PC-3 (cell line): Measurements from ENCODE around the gene SNAPC3. TPM values are rescaled to one million over a fixed set of nuclear protein-coding genes. Genes with fewer than 3 reads are reported as not detected.
"Not testable (repeated sequence)": the region's sequence is repeated elsewhere in the genome, so short reads cannot be mapped to it uniquely, and the experiment has no call there.

Experiments
- ATAC-seq: fragments of 200-7000 bp; cut with Tn5 transposase; 2 replicates; pipeline ENCODE4 v1.9.1; 2020; ENCODE audit warnings: mild to moderate bottlenecking, moderate library complexity
- BruUV-seq: library from RNA; stranded (reverse); fragments of 400-500 nt; replicated peaks from 2 replicates; lab custom pipeline; 2021; lab: Mats Ljungman, UMichigan
- CTCF ChIA-PET: fragments of 300-600 bp; sonication (Branson Sonifier 250); formaldehyde crosslinking; loops from one replicate; lab custom pipeline; 2022; ENCODE audit warnings: antibody characterized with exemption; lab: Charles Lee
- POLR2A ChIA-PET: fragments of 300-600 bp; sonication (Branson Sonifier 250); formaldehyde crosslinking; loops from one replicate; lab custom pipeline; 2022; ENCODE audit warnings: antibody characterized with exemption; ENCODE audit not compliant: unreplicated experiment; lab: Charles Lee
- DNase-seq: peaks from one replicate; pipeline ENCODE4 v3.0.0-alpha.2; 2015
- H2AFZ ChIP-seq: fragments of 300-600 bp; sonication (generic); 2 replicates; pipeline ENCODE4 v1.6.0; 2016; ENCODE audit warnings: antibody characterized with exemption, low read length
- H3F3A ChIP-seq: fragments of 300-600 bp; sonication (generic); one replicate; pipeline ENCODE4 v1.6.0; 2017; ENCODE audit warnings: antibody characterized with exemption, low read length, control low read depth, mild to moderate bottlenecking; ENCODE audit not compliant: unreplicated experiment
- H3K27ac ChIP-seq: fragments of 300-600 bp; sonication (generic); 2 replicates; pipeline ENCODE4 v1.5.1; 2016; ENCODE audit warnings: mild to moderate bottlenecking, low read length
- H3K27me3 ChIP-seq: fragments of 300-600 bp; sonication (generic); 2 replicates; pipeline ENCODE4 v1.6.1; 2016; ENCODE audit warnings: low read length, mixed read lengths
- H3K36me3 ChIP-seq: fragments of 300-600 bp; sonication (generic); 2 replicates; pipeline ENCODE4 v1.6.1; 2016; ENCODE audit warnings: low read depth, mixed run types, low read length, mixed read lengths
- H3K4me1 ChIP-seq: fragments of 300-600 bp; sonication (generic); 2 replicates; pipeline ENCODE4 v1.5.1; 2016; ENCODE audit warnings: low read length; ENCODE audit not compliant: insufficient read depth
- H3K4me2 ChIP-seq: fragments of 300-600 bp; sonication (generic); 2 replicates; pipeline ENCODE4 v1.6.0; 2016; ENCODE audit warnings: low read length
- H3K4me3 ChIP-seq: fragments of 300-600 bp; sonication (generic); 2 replicates; pipeline ENCODE4 v1.5.1; 2016; ENCODE audit warnings: mild to moderate bottlenecking, low read length, mixed read lengths
- H3K79me2 ChIP-seq: fragments of 300-600 bp; sonication (generic); 2 replicates; pipeline ENCODE4 v1.6.1; 2017; ENCODE audit warnings: low read length, mixed read lengths
- H3K9ac ChIP-seq: fragments of 300-600 bp; sonication (generic); 2 replicates; pipeline ENCODE4 v1.6.0; 2016; ENCODE audit warnings: mild to moderate bottlenecking, low read length
- H3K9me2 ChIP-seq: fragments of 300-600 bp; sonication (generic); replicated peaks from 2 replicates; pipeline ENCODE4 v1.6.1; 2016; ENCODE audit warnings: mixed run types, low read length, mixed read lengths
- H3K9me3 ChIP-seq: fragments of 300-600 bp; sonication (generic); 2 replicates; pipeline ENCODE4 v1.6.1; 2016; ENCODE audit warnings: low read length, mixed read lengths
- H4K20me1 ChIP-seq: fragments of 300-600 bp; sonication (generic); 2 replicates; pipeline ENCODE4 v1.6.1; 2016; ENCODE audit warnings: low read length, mixed read lengths
- EZH2 ChIP-seq: fragments of 300-600 bp; sonication (generic); IDR thresholded peaks from one replicate; pipeline ENCODE4 v1.6.1; 2017; ENCODE audit warnings: antibody characterized with exemption, mild to moderate bottlenecking, low read length; ENCODE audit not compliant: unreplicated experiment
- EZH2phosphoT487 ChIP-seq: fragments of 300-600 bp; sonication (generic); IDR thresholded peaks from 2 replicates; pipeline ENCODE4 v1.6.1; 2018; ENCODE audit warnings: mild to moderate bottlenecking, antibody characterized with exemption, low read length, borderline replicate concordance
- intact Hi-C: fragments of 100-400 bp; cut with micrococcal nuclease; formaldehyde crosslinking; loops from 2 replicates; pipeline ENCODE4 v1.9.0; 2023
- total RNA-seq: library from RNA; depleted of rRNA; stranded (reverse); fragments of >200 nt; gene quantifications from 2 replicates; pipeline ENCODE4 v1.2.3, GENCODE V29; 2014
- TF ChIP-seq, protein P1 (sequence below): fragments of 300-600 bp; sonication (generic); conservative IDR thresholded peaks from 2 replicates; pipeline ENCODE4 v1.5.1; 2017; ENCODE audit warnings: antibody characterized with exemption, low read depth, mild to moderate bottlenecking, low read length

SNAPC3 gene
- total RNA-seq, 1 experiment from 2014 or later, result 25.4 TPM

DNA sequence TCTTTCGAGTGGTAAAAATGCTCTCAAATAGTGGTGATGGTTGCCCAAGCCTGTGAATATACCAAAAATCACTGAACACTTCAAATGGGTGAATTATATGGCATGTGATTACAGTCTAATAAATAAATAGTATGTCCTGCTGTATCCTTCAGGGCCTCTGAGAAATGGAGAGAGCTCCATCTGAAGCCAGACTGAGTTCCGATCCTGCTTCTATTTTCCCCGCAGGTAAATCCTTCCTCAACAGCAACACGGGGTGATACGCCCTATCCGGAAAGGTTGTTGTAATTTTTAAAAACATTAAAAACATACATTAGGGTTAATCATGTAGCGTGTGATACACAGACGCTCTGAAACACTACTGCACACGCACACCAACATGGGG is 695 bp upstream of the SNAPC3 start:
- Histone ChIP-seq H3K27ac (peak overlapping the region; percentile 48), H3K4me3 (peak overlapping the region; percentile 94), H2AFZ (peak overlapping the region; percentile 98), H3K27me3 (no peaks in the 10 kb centered on the region), H3K4me2 (peak overlapping the region; percentile 79), H3K9me3 (no peaks in the 10 kb centered on the region), H3F3A (no peaks in the 10 kb centered on the region), H3K4me1 (peaks cover 16% of the 10 kb centered on the region), H3K36me3 (peaks cover 21% of the 10 kb centered on the region; the same call in 1 of the 2 replicates), H4K20me1 (no peaks in the 10 kb centered on the region), H3K79me2 (peaks cover 40% of the 10 kb centered on the region), H3K9me2 (no peaks in the 10 kb centered on the region), H3K9ac (peak overlapping the region; percentile 92)
- DNase-seq (peak; percentile 1), ATAC-seq (no peak)
- TF ChIP-seq EZH2, result no peak
- TF ChIP-seq, protein P1, sequence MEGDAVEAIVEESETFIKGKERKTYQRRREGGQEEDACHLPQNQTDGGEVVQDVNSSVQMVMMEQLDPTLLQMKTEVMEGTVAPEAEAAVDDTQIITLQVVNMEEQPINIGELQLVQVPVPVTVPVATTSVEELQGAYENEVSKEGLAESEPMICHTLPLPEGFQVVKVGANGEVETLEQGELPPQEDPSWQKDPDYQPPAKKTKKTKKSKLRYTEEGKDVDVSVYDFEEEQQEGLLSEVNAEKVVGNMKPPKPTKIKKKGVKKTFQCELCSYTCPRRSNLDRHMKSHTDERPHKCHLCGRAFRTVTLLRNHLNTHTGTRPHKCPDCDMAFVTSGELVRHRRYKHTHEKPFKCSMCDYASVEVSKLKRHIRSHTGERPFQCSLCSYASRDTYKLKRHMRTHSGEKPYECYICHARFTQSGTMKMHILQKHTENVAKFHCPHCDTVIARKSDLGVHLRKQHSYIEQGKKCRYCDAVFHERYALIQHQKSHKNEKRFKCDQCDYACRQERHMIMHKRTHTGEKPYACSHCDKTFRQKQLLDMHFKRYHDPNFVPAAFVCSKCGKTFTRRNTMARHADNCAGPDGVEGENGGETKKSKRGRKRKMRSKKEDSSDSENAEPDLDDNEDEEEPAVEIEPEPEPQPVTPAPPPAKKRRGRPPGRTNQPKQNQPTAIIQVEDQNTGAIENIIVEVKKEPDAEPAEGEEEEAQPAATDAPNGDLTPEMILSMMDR, result no peak
- TF ChIP-seq EZH2phosphoT487, result no peak
- ChIA-PET CTCF (no interaction called here), POLR2A (no interaction called here)
- TSS peak; percentile 92 for BruUV-seq
- intact Hi-C loops, result loop anchor here (2.0 to 5.0 kb wide), 2 partner anchors 115 to 185 kb away; partner anchors contain the start of gene TTC39B

DNA sequence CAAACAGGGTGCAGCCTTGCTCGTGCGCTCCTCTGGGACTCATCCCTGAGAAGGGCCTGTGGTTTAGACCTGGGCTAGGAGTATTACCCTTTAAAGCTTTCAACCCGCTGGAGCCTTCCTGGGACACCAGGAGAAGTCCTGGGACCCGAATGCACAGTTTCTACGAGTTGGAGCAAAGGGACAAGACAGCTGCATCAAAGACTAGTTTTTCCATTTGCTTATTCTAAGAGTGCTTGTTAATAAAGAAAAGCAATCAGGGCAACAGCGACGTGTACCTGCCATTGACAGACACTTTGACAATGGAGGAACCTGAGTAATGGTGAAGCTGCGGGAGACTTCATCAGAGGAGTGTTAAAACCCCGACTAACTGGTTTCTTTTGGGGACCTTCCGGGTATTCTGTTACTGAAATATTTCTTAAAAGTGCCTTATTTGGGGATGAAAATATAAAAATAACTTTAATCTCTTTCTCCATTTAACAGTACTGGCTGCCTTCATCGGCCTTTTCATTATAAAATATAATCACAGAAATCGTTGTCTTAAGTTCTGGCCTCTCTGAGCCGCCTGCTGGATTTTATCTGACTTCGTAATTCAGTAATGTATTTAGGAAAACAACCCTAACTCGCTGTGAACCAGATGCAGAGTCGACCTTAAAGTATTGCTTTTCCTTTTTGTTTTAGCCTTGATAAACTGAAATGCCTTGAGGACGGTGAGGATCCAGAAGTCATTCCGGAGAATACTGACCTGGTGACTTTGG is 732 bp downstream of the SNAPC3 start:
- ChIA-PET CTCF (no interaction called here), POLR2A (no interaction called here)
- intact Hi-C loops, result loop anchor here (2.0 to 5.0 kb wide), 2 partner anchors 117 to 184 kb away; partner anchors contain the start of gene TTC39B
- Histone ChIP-seq H3K79me2 (peaks cover 40% of the 10 kb centered on the region), H3K4me2 (peak overlapping the region; percentile 79), H3K27ac (no peak overlapping the region), H3K36me3 (peaks cover 21% of the 10 kb centered on the region; the same call in 1 of the 2 replicates), H3K9ac (peak overlapping the region; percentile 92), H2AFZ (peak overlapping the region; percentile 84), H3K4me1 (peaks cover 16% of the 10 kb centered on the region), H3F3A (no peaks in the 10 kb centered on the region), H3K9me2 (no peaks in the 10 kb centered on the region), H4K20me1 (no peaks in the 10 kb centered on the region), H3K27me3 (no peaks in the 10 kb centered on the region), H3K9me3 (no peaks in the 10 kb centered on the region), H3K4me3 (peak overlapping the region; percentile 94)
- TF ChIP-seq, protein P1, result peak; percentile 32; the same call in 1 of the 2 replicates
- TF ChIP-seq EZH2phosphoT487, result no peak
- peak; percentile 27 for DNase-seq
- BruUV-seq, result no TSS peak
- ATAC-seq, result peak; percentile 24

DNA sequence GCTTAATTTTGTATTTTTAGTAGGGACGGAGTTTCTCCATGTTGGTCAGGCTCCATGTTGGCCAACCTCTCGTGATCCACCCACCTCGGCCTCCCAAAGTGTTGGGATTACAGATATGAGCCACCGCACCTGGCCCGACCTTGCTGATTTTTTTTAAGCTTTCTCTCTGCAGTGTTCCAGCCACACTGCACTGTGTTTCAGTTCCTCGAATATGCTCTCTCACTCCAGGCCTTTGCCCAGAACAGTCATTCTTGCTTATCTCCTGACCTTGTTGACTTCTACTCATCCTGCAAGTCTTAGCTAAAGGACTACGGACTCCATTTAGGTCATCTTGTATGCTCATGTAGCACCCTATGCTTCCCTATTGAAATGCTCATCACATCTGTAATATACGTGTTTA is 3.3 kb downstream of the SNAPC3 start:
- no peak overlapping the region for H3K27ac ChIP-seq
- BruUV-seq, result no TSS peak
- H3K79me2 ChIP-seq, result peaks cover 55% of the 10 kb centered on the region
- DNase-seq (no peak), ATAC-seq (no peak)
- peaks cover 16% of the 10 kb centered on the region for H3K4me1 ChIP-seq
- no peaks in the 10 kb centered on the region for H3F3A ChIP-seq
- H3K4me2 ChIP-seq, result no peak overlapping the region
- H2AFZ ChIP-seq, result no peak overlapping the region
- H3K9me2 ChIP-seq, result no peaks in the 10 kb centered on the region
- intact Hi-C loops, result no loop called here
- peaks cover 28% of the 10 kb centered on the region for H3K36me3 ChIP-seq
- H4K20me1 ChIP-seq, result no peaks in the 10 kb centered on the region
- H3K4me3 ChIP-seq, result no peak overlapping the region
- POLR2A ChIA-PET, result no interaction called here
- TF ChIP-seq, protein P1, result no peak
- TF ChIP-seq EZH2 (no peak), EZH2phosphoT487 (no peak)
- H3K9ac ChIP-seq, result no peak overlapping the region
- CTCF ChIA-PET, result no interaction called here
- H3K27me3 ChIP-seq, result no peaks in the 10 kb centered on the region
- no peaks in the 10 kb centered on the region for H3K9me3 ChIP-seq

DNA sequence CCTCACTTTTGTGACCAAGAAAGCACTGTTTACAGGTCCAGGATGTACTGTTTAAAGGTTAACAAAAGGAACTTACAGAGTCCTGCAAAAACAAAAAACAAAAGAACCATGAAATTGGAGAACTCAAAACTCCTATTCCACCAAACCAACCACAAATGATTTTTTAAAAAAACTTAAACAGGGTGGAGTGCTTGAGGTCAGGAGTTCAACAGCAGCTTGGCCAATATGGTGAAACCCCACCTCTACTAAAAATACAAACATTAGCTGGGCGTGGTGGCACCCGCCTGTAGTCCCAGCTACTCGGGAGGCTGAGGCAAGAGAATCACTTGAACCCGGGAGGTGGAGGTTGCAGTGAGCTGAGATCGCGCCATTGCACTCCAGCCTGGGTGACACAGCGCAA is 5.0 kb downstream of the SNAPC3 start:
- intact Hi-C loops, BruUV-seq, H3K4me2 ChIP-seq, H3K9me3 ChIP-seq, H3K27ac ChIP-seq, H3K4me1 ChIP-seq, H3K4me3 ChIP-seq, DNase-seq, H3F3A ChIP-seq, H4K20me1 ChIP-seq, ATAC-seq, CTCF ChIA-PET, H3K9me2 ChIP-seq, H3K9ac ChIP-seq, POLR2A ChIA-PET, H3K27me3 ChIP-seq, H2AFZ ChIP-seq: not testable (repeated sequence)
- Histone ChIP-seq H3K79me2 (peaks cover 60% of the 10 kb centered on the region), H3K36me3 (peaks cover 28% of the 10 kb centered on the region)
